ENCODE measurements around the gene ACOXL. TPM values are rescaled to one million over a fixed set of nuclear protein-coding genes. Genes with fewer than 3 reads are reported as not detected.

ACOXL gene
- total and polyA plus RNA-seq, 10 of the 15 experiments (the other 5 are each of a cell fraction or from before 2014, with no cell fraction given): 0.05 to 1.3 (median 0.71) TPM

GRCh38 chr2:110772383-110772755 lies 40.0 kb downstream of the ACOXL start:
- TF ChIP-seq, protein P1, sequence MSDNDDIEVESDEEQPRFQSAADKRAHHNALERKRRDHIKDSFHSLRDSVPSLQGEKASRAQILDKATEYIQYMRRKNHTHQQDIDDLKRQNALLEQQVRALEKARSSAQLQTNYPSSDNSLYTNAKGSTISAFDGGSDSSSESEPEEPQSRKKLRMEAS (IDR thresholded peaks at IDR 0.05; ENCODE audit: low read depth, low read length): no peak
- TF ChIP-seq MXI1 (IDR thresholded peaks at IDR 0.05; ENCODE audit: low read depth, low read length) (no peak), CEBPB (IDR thresholded peaks at IDR 0.05; ENCODE audit: borderline replicate concordance in 1 of 2, low read depth in 2 of 2, low read length in 2 of 2) (no peak), MEF2A (IDR thresholded peaks at IDR 0.05; ENCODE audit: insufficient read depth, low read depth, low read length) (no peak), USF2 (IDR thresholded peaks at IDR 0.05; ENCODE audit: borderline replicate concordance, low read depth, low read length) (no peak), IKZF1 (conservative IDR thresholded peaks at IDR 0.05) (no peak), ZBTB4 (CRISPR knock-in tag; IDR thresholded peaks at IDR 0.05) (no peak), POLR2A (IDR thresholded peaks at IDR 0.05; ENCODE audit: low read depth, low read length) (no peak), EGR1 (IDR thresholded peaks at IDR 0.05; ENCODE audit: borderline replicate concordance in 1 of 2, low read depth in 2 of 2, low read length in 2 of 2) (no peak), PAX8 (IDR thresholded peaks at IDR 0.05) (no peak), TAF1 (IDR thresholded peaks at IDR 0.05; ENCODE audit: borderline replicate concordance, low read depth, low read length) (no peak), E4F1 (IDR thresholded peaks at IDR 0.05; ENCODE audit: borderline replicate concordance, partially characterized antibody) (no peak), NFIC (IDR thresholded peaks at IDR 0.05; ENCODE audit: low read depth, low read length) (no peak), CBFB (IDR thresholded peaks at IDR 0.05; ENCODE audit: low read depth) (no peak)
- TF ChIP-seq, protein P2, sequence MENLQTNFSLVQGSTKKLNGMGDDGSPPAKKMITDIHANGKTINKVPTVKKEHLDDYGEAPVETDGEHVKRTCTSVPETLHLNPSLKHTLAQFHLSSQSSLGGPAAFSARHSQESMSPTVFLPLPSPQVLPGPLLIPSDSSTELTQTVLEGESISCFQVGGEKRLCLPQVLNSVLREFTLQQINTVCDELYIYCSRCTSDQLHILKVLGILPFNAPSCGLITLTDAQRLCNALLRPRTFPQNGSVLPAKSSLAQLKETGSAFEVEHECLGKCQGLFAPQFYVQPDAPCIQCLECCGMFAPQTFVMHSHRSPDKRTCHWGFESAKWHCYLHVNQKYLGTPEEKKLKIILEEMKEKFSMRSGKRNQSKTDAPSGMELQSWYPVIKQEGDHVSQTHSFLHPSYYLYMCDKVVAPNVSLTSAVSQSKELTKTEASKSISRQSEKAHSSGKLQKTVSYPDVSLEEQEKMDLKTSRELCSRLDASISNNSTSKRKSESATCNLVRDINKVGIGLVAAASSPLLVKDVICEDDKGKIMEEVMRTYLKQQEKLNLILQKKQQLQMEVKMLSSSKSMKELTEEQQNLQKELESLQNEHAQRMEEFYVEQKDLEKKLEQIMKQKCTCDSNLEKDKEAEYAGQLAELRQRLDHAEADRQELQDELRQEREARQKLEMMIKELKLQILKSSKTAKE (IDR thresholded peaks at IDR 0.05; ENCODE audit: low read depth, poor library complexity, severe bottlenecking): no peak
- intact Hi-C loops (cut with micrococcal nuclease; ENCODE audit: unreplicated experiment) (no loop called here), in situ Hi-C loops (cut with MboI) (no loop called here)
- FAIRE-seq (no peak), DNase-seq (ENCODE audit: low read depth, low spot score) (no peak), ATAC-seq (no peak)
- no peaks in the 10 kb centered on the region for H3K4me1 ChIP-seq (ENCODE audit: control insufficient read depth, insufficient read depth, low read length)
- no peak overlapping the region for H3K4me3 ChIP-seq
- no peaks in the 10 kb centered on the region for H4K20me1 ChIP-seq (ENCODE audit: control insufficient read depth, insufficient read depth)
- WGBS (ENCODE audit: insufficient coverage, insufficient replicate concordance, low lambda C conversion rate, missing lambda C conversion rate): 46% methylated on average over 6 of the region's 6 CpGs
- no peaks in the 10 kb centered on the region for H3K9me3 ChIP-seq (replicated peaks; ENCODE audit: control insufficient read depth, insufficient read depth, low read length)
- no peak overlapping the region for H3K9ac ChIP-seq (ENCODE audit: control insufficient read depth, insufficient read depth, low read length)
- POLR2A ChIA-PET: no interaction called here
- RAD21 ChIA-PET (ENCODE audit: unreplicated experiment): no interaction called here
- no TSS peak for BruUV-seq (replicated peaks)
- no peaks in the 10 kb centered on the region for H3K79me2 ChIP-seq (ENCODE audit: control insufficient read depth, insufficient read depth, low read length)
- no peak overlapping the region for H2AFZ ChIP-seq (ENCODE audit: control insufficient read depth, low read depth, low read length)
- no peak overlapping the region for H3K27ac ChIP-seq (ENCODE audit: control insufficient read depth, insufficient read depth)
- CTCF ChIA-PET: interaction anchor here (0.9 to 1.2 kb wide), 2 partner anchors 9 to 32 kb away, joined by 3 read pairs; no protein-coding TSS in a partner anchor
- H3K4me2 ChIP-seq (ENCODE audit: control insufficient read depth, insufficient read depth): no peak overlapping the region
- no peaks in the 10 kb centered on the region for H3K36me3 ChIP-seq (ENCODE audit: control insufficient read depth in 2 of 2, insufficient read depth in 2 of 2, low read length in 1 of 2)
- SMC1A ChIA-PET (ENCODE audit: uncharacterized antibody, unreplicated experiment): no interaction called here
- H3K27me3 ChIP-seq (replicated peaks in 1 of 2; ENCODE audit: control insufficient read depth in 2 of 2, insufficient read depth in 2 of 2, low read length in 1 of 2): no peaks in the 10 kb centered on the region; a peak in 1 of 4 replicates

Data from GM12878 (cell line).